PC-3 (cell line): Measurements from ENCODE around the gene C12orf76. TPM values are rescaled to one million over a fixed set of nuclear protein-coding genes. Genes with fewer than 3 reads are reported as not detected.

Experiments used
- ATAC-seq: fragments of 200-7000 bp; cut with Tn5 transposase; 2 replicates; pipeline ENCODE4 v1.9.1; 2020; ENCODE audit warnings: mild to moderate bottlenecking, moderate library complexity
- BruUV-seq: library from RNA; stranded (reverse); fragments of 400-500 nt; replicated peaks from 2 replicates; lab custom pipeline; 2021; lab: Mats Ljungman, UMichigan
- CTCF ChIA-PET: fragments of 300-600 bp; sonication (Branson Sonifier 250); formaldehyde crosslinking; loops from one replicate; lab custom pipeline; 2022; ENCODE audit warnings: antibody characterized with exemption; lab: Charles Lee
- POLR2A ChIA-PET: fragments of 300-600 bp; sonication (Branson Sonifier 250); formaldehyde crosslinking; loops from one replicate; lab custom pipeline; 2022; ENCODE audit warnings: antibody characterized with exemption; ENCODE audit not compliant: unreplicated experiment; lab: Charles Lee
- DNase-seq: peaks from one replicate; pipeline ENCODE4 v3.0.0-alpha.2; 2015
- H2AFZ ChIP-seq: fragments of 300-600 bp; sonication (generic); 2 replicates; pipeline ENCODE4 v1.6.0; 2016; ENCODE audit warnings: antibody characterized with exemption, low read length
- H3F3A ChIP-seq: fragments of 300-600 bp; sonication (generic); one replicate; pipeline ENCODE4 v1.6.0; 2017; ENCODE audit warnings: antibody characterized with exemption, low read length, control low read depth, mild to moderate bottlenecking; ENCODE audit not compliant: unreplicated experiment
- H3K27ac ChIP-seq: fragments of 300-600 bp; sonication (generic); 2 replicates; pipeline ENCODE4 v1.5.1; 2016; ENCODE audit warnings: mild to moderate bottlenecking, low read length
- H3K27me3 ChIP-seq: fragments of 300-600 bp; sonication (generic); 2 replicates; pipeline ENCODE4 v1.6.1; 2016; ENCODE audit warnings: low read length, mixed read lengths
- H3K36me3 ChIP-seq: fragments of 300-600 bp; sonication (generic); 2 replicates; pipeline ENCODE4 v1.6.1; 2016; ENCODE audit warnings: low read depth, mixed run types, low read length, mixed read lengths
- H3K4me1 ChIP-seq: fragments of 300-600 bp; sonication (generic); 2 replicates; pipeline ENCODE4 v1.5.1; 2016; ENCODE audit warnings: low read length; ENCODE audit not compliant: insufficient read depth
- H3K4me2 ChIP-seq: fragments of 300-600 bp; sonication (generic); 2 replicates; pipeline ENCODE4 v1.6.0; 2016; ENCODE audit warnings: low read length
- H3K4me3 ChIP-seq: fragments of 300-600 bp; sonication (generic); 2 replicates; pipeline ENCODE4 v1.5.1; 2016; ENCODE audit warnings: mild to moderate bottlenecking, low read length, mixed read lengths
- H3K79me2 ChIP-seq: fragments of 300-600 bp; sonication (generic); 2 replicates; pipeline ENCODE4 v1.6.1; 2017; ENCODE audit warnings: low read length, mixed read lengths
- H3K9ac ChIP-seq: fragments of 300-600 bp; sonication (generic); 2 replicates; pipeline ENCODE4 v1.6.0; 2016; ENCODE audit warnings: mild to moderate bottlenecking, low read length
- H3K9me2 ChIP-seq: fragments of 300-600 bp; sonication (generic); replicated peaks from 2 replicates; pipeline ENCODE4 v1.6.1; 2016; ENCODE audit warnings: mixed run types, low read length, mixed read lengths
- H3K9me3 ChIP-seq: fragments of 300-600 bp; sonication (generic); 2 replicates; pipeline ENCODE4 v1.6.1; 2016; ENCODE audit warnings: low read length, mixed read lengths
- H4K20me1 ChIP-seq: fragments of 300-600 bp; sonication (generic); 2 replicates; pipeline ENCODE4 v1.6.1; 2016; ENCODE audit warnings: low read length, mixed read lengths
- EZH2 ChIP-seq: fragments of 300-600 bp; sonication (generic); IDR thresholded peaks from one replicate; pipeline ENCODE4 v1.6.1; 2017; ENCODE audit warnings: antibody characterized with exemption, mild to moderate bottlenecking, low read length; ENCODE audit not compliant: unreplicated experiment
- EZH2phosphoT487 ChIP-seq: fragments of 300-600 bp; sonication (generic); IDR thresholded peaks from 2 replicates; pipeline ENCODE4 v1.6.1; 2018; ENCODE audit warnings: mild to moderate bottlenecking, antibody characterized with exemption, low read length, borderline replicate concordance
- intact Hi-C: fragments of 100-400 bp; cut with micrococcal nuclease; formaldehyde crosslinking; loops from 2 replicates; pipeline ENCODE4 v1.9.0; 2023
- total RNA-seq: library from RNA; depleted of rRNA; stranded (reverse); fragments of >200 nt; gene quantifications from 2 replicates; pipeline ENCODE4 v1.2.3, GENCODE V29; 2014
- TF ChIP-seq, protein P1 (sequence below): fragments of 300-600 bp; sonication (generic); conservative IDR thresholded peaks from 2 replicates; pipeline ENCODE4 v1.5.1; 2017; ENCODE audit warnings: antibody characterized with exemption, low read depth, mild to moderate bottlenecking, low read length

The C12orf76 gene
- total RNA-seq, 1 experiment from 2014 or later: 6.7 TPM

- Histone ChIP-seq H3K9me3 (no peaks in the 10 kb centered on the region), H3K4me3 (peak overlapping the region; percentile 96), H3K27me3 (no peaks in the 10 kb centered on the region), H4K20me1 (peaks cover 8% of the 10 kb centered on the region; the same call in 1 of the 2 replicates), H2AFZ (peak overlapping the region; percentile 99), H3K4me2 (peak overlapping the region; percentile 96), H3K79me2 (peaks cover 49% of the 10 kb centered on the region), H3K27ac (no peak overlapping the region), H3K36me3 (peaks cover 3% of the 10 kb centered on the region; the same call in 1 of the 2 replicates), H3K4me1 (peaks cover 22% of the 10 kb centered on the region), H3K9me2 (no peaks in the 10 kb centered on the region), H3F3A (no peaks in the 10 kb centered on the region), H3K9ac (peak overlapping the region; percentile 79)
- intact Hi-C loops: no loop called here
- ChIA-PET POLR2A (no interaction called here), CTCF (no interaction called here)
- DNase-seq: no peak
- no peak for ATAC-seq
- BruUV-seq: no TSS peak
- TF ChIP-seq EZH2phosphoT487 (no peak), EZH2 (no peak)
- TF ChIP-seq, protein P1, sequence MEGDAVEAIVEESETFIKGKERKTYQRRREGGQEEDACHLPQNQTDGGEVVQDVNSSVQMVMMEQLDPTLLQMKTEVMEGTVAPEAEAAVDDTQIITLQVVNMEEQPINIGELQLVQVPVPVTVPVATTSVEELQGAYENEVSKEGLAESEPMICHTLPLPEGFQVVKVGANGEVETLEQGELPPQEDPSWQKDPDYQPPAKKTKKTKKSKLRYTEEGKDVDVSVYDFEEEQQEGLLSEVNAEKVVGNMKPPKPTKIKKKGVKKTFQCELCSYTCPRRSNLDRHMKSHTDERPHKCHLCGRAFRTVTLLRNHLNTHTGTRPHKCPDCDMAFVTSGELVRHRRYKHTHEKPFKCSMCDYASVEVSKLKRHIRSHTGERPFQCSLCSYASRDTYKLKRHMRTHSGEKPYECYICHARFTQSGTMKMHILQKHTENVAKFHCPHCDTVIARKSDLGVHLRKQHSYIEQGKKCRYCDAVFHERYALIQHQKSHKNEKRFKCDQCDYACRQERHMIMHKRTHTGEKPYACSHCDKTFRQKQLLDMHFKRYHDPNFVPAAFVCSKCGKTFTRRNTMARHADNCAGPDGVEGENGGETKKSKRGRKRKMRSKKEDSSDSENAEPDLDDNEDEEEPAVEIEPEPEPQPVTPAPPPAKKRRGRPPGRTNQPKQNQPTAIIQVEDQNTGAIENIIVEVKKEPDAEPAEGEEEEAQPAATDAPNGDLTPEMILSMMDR: no peak
Observed at GRCh38 chr12:109995361-109995685, 53.0 kb downstream of the C12orf76 start.

DNA sequence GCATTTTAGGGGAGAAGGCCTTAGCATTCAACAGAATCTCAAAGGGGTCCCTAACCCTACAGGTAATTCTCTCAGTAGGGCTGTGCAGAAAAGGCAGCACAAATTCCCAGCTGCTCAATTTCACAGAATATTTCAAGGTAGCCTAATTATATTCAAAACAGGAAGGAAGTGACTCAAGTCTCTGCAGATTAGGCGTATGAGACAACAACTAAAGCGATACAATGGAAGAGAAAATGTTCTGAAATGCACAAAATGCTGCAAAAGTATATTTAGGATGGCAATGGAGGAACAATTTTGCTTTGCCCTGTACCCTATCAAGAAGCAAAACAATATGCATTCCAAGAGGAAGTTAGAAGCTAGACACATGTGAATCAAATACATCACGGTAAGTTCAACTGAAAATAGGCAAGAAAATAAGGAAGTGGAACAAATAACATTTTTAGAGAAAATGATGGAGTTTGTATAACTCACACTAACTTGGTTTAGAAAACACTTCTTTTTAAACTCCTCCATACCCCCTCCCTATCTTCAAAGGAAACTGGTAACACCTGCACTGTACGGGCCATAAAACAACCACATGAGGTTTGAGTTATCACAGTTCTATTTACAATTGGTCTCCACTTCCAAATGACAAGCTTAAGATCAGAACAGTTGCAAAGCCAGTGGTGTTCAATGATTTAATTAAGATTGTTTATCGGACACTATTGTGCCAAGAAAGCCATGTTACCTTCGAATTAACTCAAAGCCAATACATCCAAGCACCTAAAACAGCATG lies 53.7 kb downstream of the C12orf76 start:
- H3K36me3 ChIP-seq: peaks cover 6% of the 10 kb centered on the region; the same call in 1 of the 2 replicates
- CTCF ChIA-PET: interaction anchor here (0.5 kb wide), 1 partner anchor 61 kb away, joined by 3 read pairs; no protein-coding TSS in a partner anchor
- H3K79me2 ChIP-seq: peaks cover 42% of the 10 kb centered on the region
- H3K4me3 ChIP-seq: peak overlapping the region; percentile 96
- H3K27me3 ChIP-seq: no peaks in the 10 kb centered on the region
- peaks cover 8% of the 10 kb centered on the region; the same call in 1 of the 2 replicates for H4K20me1 ChIP-seq
- no peaks in the 10 kb centered on the region for H3K9me2 ChIP-seq
- DNase-seq: peak; percentile 30
- H3K9me3 ChIP-seq: no peaks in the 10 kb centered on the region
- peak overlapping the region; percentile 79; the same call in 1 of the 2 replicates for H3K9ac ChIP-seq
- no peak for ATAC-seq
- H2AFZ ChIP-seq: peak overlapping the region; percentile 99; the same call in 1 of the 2 replicates
- peaks cover 21% of the 10 kb centered on the region for H3K4me1 ChIP-seq
- TF ChIP-seq EZH2phosphoT487 (no peak), EZH2 (no peak)
- TF ChIP-seq, protein P1: no peak
- intact Hi-C loops: no loop called here
- peak overlapping the region; percentile 96 for H3K4me2 ChIP-seq
- no peak overlapping the region for H3K27ac ChIP-seq
- H3F3A ChIP-seq: no peaks in the 10 kb centered on the region
- POLR2A ChIA-PET: no interaction called here
- BruUV-seq: no TSS peak

DNA sequence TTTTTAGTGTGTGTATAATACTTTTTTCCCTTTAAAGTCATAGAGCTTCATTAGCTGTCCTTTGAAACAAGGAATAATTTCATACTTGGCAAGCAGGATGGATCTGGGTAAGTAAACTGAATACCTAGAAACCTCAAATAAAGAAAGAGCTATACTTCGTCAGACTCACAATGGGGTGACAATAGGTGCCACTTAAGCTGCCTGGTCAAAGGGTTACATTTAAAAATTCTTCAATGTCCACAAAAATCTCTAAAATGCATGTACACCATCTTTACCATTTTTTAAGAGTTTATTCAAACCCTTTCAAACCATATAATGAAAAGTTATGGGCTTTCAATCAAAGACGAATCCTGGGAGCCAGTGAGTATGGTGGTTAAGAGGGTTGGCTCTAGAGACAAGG lies 55.2 kb downstream of the C12orf76 start:
- Histone ChIP-seq H3K27me3 (no peaks in the 10 kb centered on the region), H3K4me1 (peaks cover 18% of the 10 kb centered on the region), H3K4me2 (no peak overlapping the region), H4K20me1 (peaks cover 8% of the 10 kb centered on the region; the same call in 1 of the 2 replicates), H3K9ac (no peak overlapping the region), H3K9me2 (no peaks in the 10 kb centered on the region), H2AFZ (no peak overlapping the region), H3K4me3 (no peak overlapping the region), H3K36me3 (peaks cover 15% of the 10 kb centered on the region; the same call in 1 of the 2 replicates), H3K79me2 (peaks cover 40% of the 10 kb centered on the region), H3K9me3 (no peaks in the 10 kb centered on the region), H3F3A (no peaks in the 10 kb centered on the region), H3K27ac (no peak overlapping the region)
- BruUV-seq: no TSS peak
- TF ChIP-seq, protein P1: no peak
- TF ChIP-seq EZH2phosphoT487 (no peak), EZH2 (no peak)
- DNase-seq: no peak
- intact Hi-C loops: no loop called here
- no peak for ATAC-seq
- POLR2A ChIA-PET: no interaction called here
- CTCF ChIA-PET: no interaction called here
